ENCODE measurements around the gene GABRR3.

DNA sequence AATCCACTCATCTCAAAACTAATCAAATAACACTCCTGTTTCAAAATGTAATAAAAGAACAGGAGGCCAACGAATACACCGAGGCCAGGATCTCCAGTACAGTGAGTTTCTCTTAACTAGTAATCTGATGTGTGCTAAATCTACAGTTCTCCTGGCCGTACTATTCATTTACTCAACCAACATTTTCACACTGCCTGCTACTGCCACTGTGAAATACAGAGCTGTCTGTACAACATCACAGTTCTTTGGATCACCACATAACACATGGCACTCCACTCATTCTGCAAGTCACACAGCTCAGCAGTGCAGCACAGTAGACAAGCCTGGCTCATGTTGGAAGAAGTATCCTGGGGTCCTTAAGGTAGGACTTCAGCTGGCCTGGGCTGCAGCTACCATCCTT, 84.8 kb downstream of the GABRR3 start:
- TF ChIP-seq, protein P1, sequence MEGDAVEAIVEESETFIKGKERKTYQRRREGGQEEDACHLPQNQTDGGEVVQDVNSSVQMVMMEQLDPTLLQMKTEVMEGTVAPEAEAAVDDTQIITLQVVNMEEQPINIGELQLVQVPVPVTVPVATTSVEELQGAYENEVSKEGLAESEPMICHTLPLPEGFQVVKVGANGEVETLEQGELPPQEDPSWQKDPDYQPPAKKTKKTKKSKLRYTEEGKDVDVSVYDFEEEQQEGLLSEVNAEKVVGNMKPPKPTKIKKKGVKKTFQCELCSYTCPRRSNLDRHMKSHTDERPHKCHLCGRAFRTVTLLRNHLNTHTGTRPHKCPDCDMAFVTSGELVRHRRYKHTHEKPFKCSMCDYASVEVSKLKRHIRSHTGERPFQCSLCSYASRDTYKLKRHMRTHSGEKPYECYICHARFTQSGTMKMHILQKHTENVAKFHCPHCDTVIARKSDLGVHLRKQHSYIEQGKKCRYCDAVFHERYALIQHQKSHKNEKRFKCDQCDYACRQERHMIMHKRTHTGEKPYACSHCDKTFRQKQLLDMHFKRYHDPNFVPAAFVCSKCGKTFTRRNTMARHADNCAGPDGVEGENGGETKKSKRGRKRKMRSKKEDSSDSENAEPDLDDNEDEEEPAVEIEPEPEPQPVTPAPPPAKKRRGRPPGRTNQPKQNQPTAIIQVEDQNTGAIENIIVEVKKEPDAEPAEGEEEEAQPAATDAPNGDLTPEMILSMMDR (IDR thresholded peaks at IDR 0.05 in 8 of 11, conservative IDR thresholded peaks at IDR 0.05 in 3 of 11): no peak
- TF ChIP-seq POLR2AphosphoS5 (IDR thresholded peaks at IDR 0.05) (no peak), POLR2A (IDR thresholded peaks at IDR 0.05) (no peak)

All from spleen (tissue), 7 donors.